ENCODE results near the gene HDAC3.

The HDAC3 gene

DNA sequence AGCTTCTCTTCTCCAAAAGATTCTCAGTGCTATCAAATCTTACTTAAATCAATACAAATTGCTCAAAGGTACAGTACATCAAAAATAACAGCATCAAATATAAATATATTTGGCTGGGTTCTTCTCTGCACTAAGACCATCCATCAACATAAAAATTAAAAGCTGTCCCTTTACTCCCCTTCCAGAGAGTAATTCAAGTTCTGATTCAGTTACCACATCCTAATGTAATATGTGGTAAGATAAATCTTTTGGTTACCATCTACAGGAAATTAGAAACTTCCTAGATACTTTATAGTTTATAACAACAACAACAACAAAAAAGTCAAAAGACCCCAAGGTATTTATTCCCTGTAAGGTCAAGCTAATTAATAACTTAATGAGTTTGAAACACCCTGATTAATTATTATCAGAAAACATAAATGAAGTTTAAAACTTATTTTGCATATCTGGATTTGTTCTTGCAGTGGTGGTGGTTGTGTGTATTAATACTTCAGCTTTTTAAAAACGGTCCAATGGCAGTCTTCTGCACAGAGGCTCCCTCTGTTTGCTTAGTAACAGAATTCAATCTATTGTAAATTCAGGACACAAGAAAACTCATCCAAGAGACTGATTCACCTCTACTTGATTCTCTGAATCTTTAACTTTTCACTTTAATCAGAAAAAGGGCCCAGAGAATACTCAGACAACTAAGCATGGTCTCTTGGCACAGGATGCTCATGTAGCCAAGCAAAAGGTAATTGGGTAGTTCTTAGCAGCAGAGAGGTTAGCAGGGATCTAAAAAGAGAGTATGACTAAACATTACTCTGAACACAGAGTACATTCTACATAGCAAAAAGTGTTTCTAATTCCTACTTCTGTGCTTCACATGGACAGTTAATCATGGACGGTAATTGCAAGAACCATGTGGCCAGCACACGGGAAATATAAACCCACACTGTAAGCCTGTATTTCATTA is 38.0 kb downstream of the HDAC3 start:
- DNase-seq: no peak

DNA sequence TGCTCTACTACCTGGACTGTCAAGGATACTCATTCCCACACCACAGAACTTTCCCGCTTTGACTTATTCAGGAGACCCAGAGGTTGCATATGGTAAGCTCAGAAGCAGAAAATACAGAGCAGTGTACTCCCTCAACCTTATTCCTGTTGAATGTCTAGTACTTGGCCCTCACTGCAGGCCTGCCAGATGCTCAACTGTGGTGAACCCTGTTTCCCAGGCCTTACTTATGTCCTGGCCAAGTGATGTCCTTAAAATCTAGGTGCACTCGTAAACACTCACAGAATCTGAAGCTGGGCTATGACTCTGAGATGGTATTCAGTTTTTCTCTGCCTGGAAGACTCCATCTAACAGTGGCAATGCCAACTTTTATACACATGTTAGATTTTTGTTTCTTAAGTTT is 38.8 kb downstream of the HDAC3 start:
- no peak for DNase-seq

DNA sequence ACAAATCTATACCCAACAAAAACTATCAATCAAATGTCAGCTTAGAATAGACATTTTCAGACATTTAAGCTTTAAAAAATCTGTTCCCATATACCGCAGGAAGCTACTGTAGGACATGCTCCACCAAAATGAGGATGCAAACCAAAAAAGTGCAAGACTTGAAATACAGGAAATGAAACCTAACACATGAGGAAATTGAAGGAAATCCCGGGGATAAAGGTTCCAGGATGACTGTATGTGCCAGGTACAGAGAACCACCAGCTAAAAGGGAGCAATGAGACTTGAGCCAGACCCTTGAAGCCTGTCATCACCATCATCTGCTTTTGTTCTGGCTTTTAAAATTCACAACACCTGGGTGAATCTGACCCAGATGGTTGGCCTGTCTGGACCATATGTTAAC is 39.3 kb downstream of the HDAC3 start:
- no peak for DNase-seq

DNA sequence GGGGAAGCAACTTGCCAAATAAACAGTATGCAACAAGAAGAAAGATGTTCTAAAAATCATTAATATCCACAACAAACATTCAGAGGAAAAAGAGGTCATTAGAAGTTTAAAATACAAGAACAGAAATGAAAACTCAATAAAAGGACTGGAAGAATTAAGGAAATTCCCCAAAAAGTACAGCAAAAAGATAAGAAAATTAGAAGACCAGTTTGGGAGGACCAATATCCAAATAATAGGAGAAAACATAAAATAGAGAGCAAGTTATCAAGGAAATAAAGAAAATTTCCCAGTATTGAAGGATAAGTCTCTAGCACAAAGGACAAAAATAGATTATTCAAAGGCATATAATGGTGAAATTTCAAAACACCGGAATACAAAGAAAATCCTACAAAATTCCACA is 39.8 kb downstream of the HDAC3 start:
- no peak for DNase-seq

DNA sequence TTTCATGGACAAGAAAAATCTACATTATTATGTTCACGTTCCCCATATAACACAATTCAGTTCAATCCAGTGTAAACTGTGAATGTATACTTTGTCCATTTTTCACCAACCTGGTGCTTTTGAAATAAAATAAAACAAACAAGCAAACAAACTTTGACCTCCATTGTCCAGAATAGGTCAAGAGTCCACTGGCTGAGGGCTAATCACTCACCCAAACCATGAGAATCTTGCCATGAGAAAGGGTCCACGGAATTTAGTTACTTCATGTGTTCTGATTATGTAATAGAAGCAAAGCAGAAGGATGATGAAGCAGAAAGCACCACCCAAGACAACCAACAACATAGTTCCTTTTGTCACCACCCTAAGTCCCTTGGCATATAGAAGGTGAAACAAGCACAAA is 46.5 kb downstream of the HDAC3 start:
- no peak for DNase-seq

DNA sequence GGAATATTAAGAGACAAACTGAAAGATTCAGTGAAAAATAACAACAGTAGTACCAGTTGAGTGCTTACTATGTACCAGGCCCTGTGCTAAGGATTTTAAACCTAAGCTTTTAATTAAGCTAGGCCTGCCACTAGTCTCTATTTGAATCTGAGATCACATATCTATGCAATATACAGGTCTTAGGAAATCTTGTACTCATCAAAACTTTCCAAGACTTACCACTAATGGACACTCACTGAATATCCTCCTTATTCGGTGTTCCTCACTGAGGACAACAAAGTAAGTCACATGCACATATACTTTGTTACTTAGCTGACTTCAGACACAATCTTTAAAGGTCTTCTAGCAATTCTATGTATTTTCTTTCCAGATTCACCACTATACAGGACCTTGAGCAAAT is 50.4 kb downstream of the HDAC3 start:
- DNase-seq: no peak

DNA sequence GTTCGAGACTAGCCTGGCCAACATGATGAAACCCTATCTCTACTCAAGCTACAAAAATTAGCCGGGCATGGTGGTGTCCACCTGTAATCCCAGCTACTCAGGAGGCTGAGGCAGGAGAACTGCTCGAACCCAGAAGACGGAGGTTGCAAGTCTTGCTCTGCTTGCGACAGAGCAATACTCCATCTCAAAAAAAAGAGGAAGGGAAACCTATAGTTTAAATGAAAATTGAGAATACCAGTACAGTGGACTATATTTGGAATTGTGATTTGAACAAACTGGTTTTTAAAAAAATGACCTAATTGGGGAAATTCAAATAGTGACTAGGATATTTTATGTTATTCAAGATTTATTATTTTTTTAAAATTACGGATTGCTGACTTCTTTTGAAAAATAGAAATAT is 51.1 kb downstream of the HDAC3 start:
- DNase-seq: no peak

DNA sequence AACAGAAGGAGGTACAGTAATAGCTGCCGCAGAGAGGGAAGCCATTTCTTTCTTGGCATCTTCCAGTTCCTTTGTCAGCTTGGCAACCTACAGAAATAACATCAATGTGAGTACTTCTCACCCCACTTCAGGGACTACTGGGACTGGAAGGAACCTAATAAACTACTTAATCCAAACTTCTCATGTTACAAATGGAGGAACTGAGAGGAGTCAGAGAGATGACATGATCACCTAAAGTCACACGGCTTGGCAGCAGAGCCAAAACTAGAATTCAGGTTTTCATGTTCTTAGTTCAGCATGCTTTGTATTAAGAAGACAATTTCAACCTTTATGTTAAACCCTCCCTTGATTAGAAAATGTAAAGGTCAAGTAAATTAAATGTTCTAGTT is 62.5 kb downstream of the HDAC3 start:
- no peak for DNase-seq

DNA sequence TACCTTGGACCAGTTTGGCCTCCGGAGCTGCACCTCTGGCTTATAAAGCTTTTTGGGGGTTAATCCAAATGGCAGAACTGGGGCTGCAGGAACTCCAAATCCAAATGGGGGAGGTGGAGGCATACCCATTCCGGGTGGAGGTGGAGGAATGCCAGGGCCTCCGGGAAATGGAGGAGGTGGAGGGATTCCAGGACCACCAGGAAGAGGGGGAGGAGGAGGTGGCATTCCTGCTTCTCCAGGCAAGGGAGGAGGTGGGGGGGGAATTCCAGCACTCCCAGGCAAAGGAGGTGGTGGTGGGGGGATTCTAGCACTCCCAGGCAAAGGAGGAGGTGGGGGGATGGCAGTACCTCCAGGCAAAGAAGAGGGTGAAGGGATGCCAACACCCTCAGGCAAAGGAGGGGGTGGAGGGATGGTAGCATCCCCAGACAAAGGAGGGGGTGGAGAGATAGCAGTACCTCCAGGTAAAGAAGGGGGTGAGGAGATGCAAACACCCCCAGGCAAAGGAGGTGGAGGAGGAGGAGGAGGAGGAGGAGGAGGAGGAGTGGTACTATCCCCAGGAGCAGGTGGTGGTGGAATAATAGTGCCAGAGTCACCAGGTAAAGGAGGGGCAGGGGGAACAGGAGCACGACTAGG is 63.0 kb downstream of the HDAC3 start:
- no peak for DNase-seq

All from cortex of kidney (tissue), 1 donor.